ENCODE results near the gene OR51B5.
A peak's percentile ranks its signal among the peaks of the same experiment; 100 is the strongest.

OR51B5 gene

GRCh38 chr11:5343474-5344335 is at the start of gene OR51B5:
TSS of gene OR51B5 (minus strand) at chr11:5343524. CDS start at chr11:5343524, 0 bp downstream.
- TF ChIP-seq CTCF (IDR thresholded peaks at IDR 0.05; ENCODE audit: low read depth, low read length), result no peak

GRCh38 chr11:5390210-5390609 is 46.9 kb upstream of the OR51B5 start:
- DNase-seq (ENCODE audit: extremely low read depth, low read depth), result no peak
- TF ChIP-seq CTCF (IDR thresholded peaks at IDR 0.05; ENCODE audit: low read depth, low read length), result peak; percentile 4

More at GRCh38 chr11:5343474-5344335, at the start of gene OR51B5:
- no peak for DNase-seq (ENCODE audit: extremely low read depth, low read depth)

- no peak for TF ChIP-seq CTCF (IDR thresholded peaks at IDR 0.05; ENCODE audit: low read depth, low read length)
- DNase-seq (ENCODE audit: extremely low read depth, low read depth), result no peak
These were observed 41.0 kb upstream of the OR51B5 start for GRCh38 chr11:5384335-5384734.

GRCh38 chr11:5383576-5383975 is 40.3 kb upstream of the OR51B5 start, which contains the start of gene OR51M1:
TSS of gene OR51M1 (plus strand) at chr11:5383812. CDS start at chr11:5389399, 5,587 bp downstream.
- no peak for TF ChIP-seq CTCF (IDR thresholded peaks at IDR 0.05; ENCODE audit: low read depth, low read length)
- no peak for DNase-seq (ENCODE audit: extremely low read depth, low read depth)

- TF ChIP-seq CTCF (IDR thresholded peaks at IDR 0.05; ENCODE audit: low read depth, low read length), result peak; percentile 88
- no peak for DNase-seq (ENCODE audit: extremely low read depth, low read depth)
These were observed 37.5 kb upstream of the OR51B5 start for GRCh38 chr11:5380740-5381342.

- TF ChIP-seq CTCF (IDR thresholded peaks at IDR 0.05; ENCODE audit: low read depth, low read length), result peak; percentile 55
- no peak for DNase-seq (ENCODE audit: extremely low read depth, low read depth)
These were observed 26.5 kb upstream of the OR51B5 start for GRCh38 chr11:5369789-5370188.

GRCh38 chr11:5368502-5369043 is 25.2 kb upstream of the OR51B5 start:
- no peak for DNase-seq (ENCODE audit: extremely low read depth, low read depth)
- no peak for TF ChIP-seq CTCF (IDR thresholded peaks at IDR 0.05; ENCODE audit: low read depth, low read length)

All from AG09319 (cell line).